HG03354 (cell line): ENCODE data around the gene CKB.

ENCODE experiments used
- ATAC-seq: cut with Tn5 transposase; IDR thresholded peaks from one replicate; pipeline ENCODE4 v1.9.1; 2021; ENCODE audit warnings: mild to moderate bottlenecking; ENCODE audit not compliant: unreplicated experiment, poor library complexity, severe bottlenecking

Gene CKB

GRCh38 chr14:103522649-103523574, at the start of gene CKB:
CKB (minus strand) TSS chr14:103522830; CDS start chr14:103522493, 337 bp downstream.
- no peak for ATAC-seq

GRCh38 chr14:103569408-103569807, 46.8 kb upstream of the CKB start:
- ATAC-seq = no peak

GRCh38 chr14:103568952-103569351, 46.3 kb upstream of the CKB start:
- ATAC-seq = no peak

GRCh38 chr14:103563844-103564505, 41.3 kb upstream of the CKB start:
- no peak for ATAC-seq

GRCh38 chr14:103563226-103563620, 40.6 kb upstream of the CKB start:
- ATAC-seq = no peak

- ATAC-seq = peak; percentile 80
These were observed 40.0 kb upstream of the CKB start, which contains the start of the genes BAG5 and COA8 for GRCh38 chr14:103562429-103563225. BAG5 (minus strand) TSS chr14:103562657; CDS start chr14:103561164, 1,493 bp downstream. COA8 (plus strand) TSS chr14:103562960; CDS start chr14:103563002, 42 bp downstream.

GRCh38 chr14:103562179-103562428, 39.5 kb upstream of the CKB start:
- no peak for ATAC-seq

GRCh38 chr14:103561381-103562178, 39.0 kb upstream of the CKB start:
- peak; percentile 30 for ATAC-seq

- no peak for ATAC-seq
These were observed 38.1 kb upstream of the CKB start for GRCh38 chr14:103560691-103561090.

- no peak for ATAC-seq
These were observed 37.1 kb upstream of the CKB start for GRCh38 chr14:103559766-103560165.

- no peak for ATAC-seq
These were observed 35.6 kb upstream of the CKB start for GRCh38 chr14:103558071-103558882.

- ATAC-seq = no peak
These were observed 34.5 kb upstream of the CKB start for GRCh38 chr14:103556946-103557758.

- ATAC-seq = no peak
These were observed 33.1 kb upstream of the CKB start for GRCh38 chr14:103555559-103556337.

GRCh38 chr14:103552846-103553210, 30.2 kb upstream of the CKB start:
- no peak for ATAC-seq

GRCh38 chr14:103552011-103552845, 29.6 kb upstream of the CKB start:
- no peak for ATAC-seq

GRCh38 chr14:103551338-103551762, 28.7 kb upstream of the CKB start:
- no peak for ATAC-seq
